ENCODE results near the gene UGGT2.

UGGT2 gene

GRCh38 chr13:95902741-95903140 lies 150.5 kb downstream of the UGGT2 start:
- CTCF ChIA-PET: no interaction called here
- POLR2A ChIA-PET: no interaction called here
- H3K4me3 ChIP-seq (ENCODE audit: low read depth, low read length): no peak overlapping the region
- no peak for DNase-seq (ENCODE audit: low read depth, low spot score)
- no peak for TF ChIP-seq CTCF (IDR thresholded peaks at IDR 0.05; ENCODE audit: insufficient read depth, low read length, missing control alignments)

- CTCF ChIA-PET: no interaction called here
- TF ChIP-seq CTCF (IDR thresholded peaks at IDR 0.05; ENCODE audit: insufficient read depth, low read length, missing control alignments): no peak
- H3K4me3 ChIP-seq (ENCODE audit: low read depth, low read length): no peak overlapping the region
- POLR2A ChIA-PET: no interaction called here
- no peak for DNase-seq (ENCODE audit: low read depth, low spot score)
Observed at GRCh38 chr13:95898256-95898655, 154.9 kb downstream of the UGGT2 start.

- CTCF ChIA-PET: no interaction called here
- DNase-seq (ENCODE audit: low read depth, low spot score): no peak
- POLR2A ChIA-PET: no interaction called here
- TF ChIP-seq CTCF (IDR thresholded peaks at IDR 0.05; ENCODE audit: insufficient read depth, low read length, missing control alignments): no peak
- no peak overlapping the region for H3K4me3 ChIP-seq (ENCODE audit: low read depth, low read length)
Observed at GRCh38 chr13:95896301-95896700, 156.9 kb downstream of the UGGT2 start.

GRCh38 chr13:95893861-95894260 lies 159.3 kb downstream of the UGGT2 start:
- ChIA-PET CTCF (no interaction called here), POLR2A (no interaction called here)
- DNase-seq (ENCODE audit: low read depth, low spot score): no peak
- no peak for TF ChIP-seq CTCF (IDR thresholded peaks at IDR 0.05; ENCODE audit: insufficient read depth, low read length, missing control alignments)
- H3K4me3 ChIP-seq (ENCODE audit: low read depth, low read length): no peak overlapping the region

GRCh38 chr13:95882121-95882520 lies 171.1 kb downstream of the UGGT2 start:
- ChIA-PET POLR2A (no interaction called here), CTCF (no interaction called here)
- no peak for DNase-seq (ENCODE audit: low read depth, low spot score)
- TF ChIP-seq CTCF (IDR thresholded peaks at IDR 0.05; ENCODE audit: insufficient read depth, low read length, missing control alignments): no peak
- H3K4me3 ChIP-seq (ENCODE audit: low read depth, low read length): no peak overlapping the region

GRCh38 chr13:95880331-95880730 lies 172.9 kb downstream of the UGGT2 start:
- POLR2A ChIA-PET: no interaction called here
- DNase-seq (ENCODE audit: low read depth, low spot score): no peak
- CTCF ChIA-PET: no interaction called here
- no peak overlapping the region for H3K4me3 ChIP-seq (ENCODE audit: low read depth, low read length)
- no peak for TF ChIP-seq CTCF (IDR thresholded peaks at IDR 0.05; ENCODE audit: insufficient read depth, low read length, missing control alignments)

All from AG04449 (cell line).